ENCODE data around the gene TMEM233.
"Not testable (repeated sequence)": the region's sequence is repeated elsewhere in the genome, so short reads cannot be mapped to it uniquely, and the experiment has no call there.

Gene TMEM233

GRCh38 chr12:119609358-119609757 is 15.8 kb downstream of the TMEM233 start:
- no peak overlapping the region for H3K4me3 ChIP-seq (ENCODE audit: low read depth, low read length)
- no peak for TF ChIP-seq CTCF (IDR thresholded peaks at IDR 0.05; ENCODE audit: low read depth, low read length)

- TF ChIP-seq CTCF (IDR thresholded peaks at IDR 0.05; ENCODE audit: low read depth, low read length), result no peak
- no peak overlapping the region for H3K4me3 ChIP-seq (ENCODE audit: low read depth, low read length)
Observed at GRCh38 chr12:119613319-119613936, 19.9 kb downstream of the TMEM233 start.

GRCh38 chr12:119614705-119615104 is 21.1 kb downstream of the TMEM233 start:
- H3K4me3 ChIP-seq (ENCODE audit: low read depth, low read length), result no peak overlapping the region
- no peak for TF ChIP-seq CTCF (IDR thresholded peaks at IDR 0.05; ENCODE audit: low read depth, low read length)

GRCh38 chr12:119615518-119616475 is 22.2 kb downstream of the TMEM233 start:
- no peak overlapping the region for H3K4me3 ChIP-seq (ENCODE audit: low read depth, low read length)
- TF ChIP-seq CTCF (IDR thresholded peaks at IDR 0.05; ENCODE audit: low read depth, low read length), result no peak

- H3K4me3 ChIP-seq (ENCODE audit: low read depth, low read length), result not testable (repeated sequence)
Observed at GRCh38 chr12:119618328-119618896, 24.8 kb downstream of the TMEM233 start.

GRCh38 chr12:119620490-119620889 is 26.9 kb downstream of the TMEM233 start:
- no peak overlapping the region for H3K4me3 ChIP-seq (ENCODE audit: low read depth, low read length)
- TF ChIP-seq CTCF (IDR thresholded peaks at IDR 0.05; ENCODE audit: low read depth, low read length), result no peak

- TF ChIP-seq CTCF (IDR thresholded peaks at IDR 0.05; ENCODE audit: low read depth, low read length), result no peak
- no peak overlapping the region for H3K4me3 ChIP-seq (ENCODE audit: low read depth, low read length)
Observed at GRCh38 chr12:119621878-119622277, 28.3 kb downstream of the TMEM233 start.

All from WI38 (cell line).